Esophagus squamous epithelium (tissue), 4 donors: ENCODE measurements around the gene PTPRM.

Source experiments
- CTCF ChIP-seq, 6 experiments: fragments of 450-650 bp in 4 of 6; fragments of 200-600 bp in 2 of 6; sonication (generic) in 2 of 6; IDR thresholded peaks; one replicate each; pipeline ENCODE4 v1.5.1; 2016 to 2019; ENCODE audit warnings: antibody characterized with exemption in 6 of 6, mild to moderate bottlenecking in 4 of 6, moderate library complexity in 4 of 6
- POLR2A ChIP-seq, 4 donors: fragments of 450-650 bp; IDR thresholded peaks; one replicate each; pipeline ENCODE4 v1.6.1; 2017; ENCODE audit warnings: antibody characterized with exemption in 4 of 4, mild to moderate bottlenecking in 4 of 4, moderate library complexity in 3 of 4

- TF ChIP-seq CTCF (IDR thresholded peaks at IDR 0.05) (no peak), POLR2A (IDR thresholded peaks at IDR 0.05) (no peak)
Observed at GRCh38 chr18:7678801-7679200, 111.7 kb downstream of the PTPRM start.
